ENCODE results near the gene OXCT1. TPM values are rescaled to one million over a fixed set of nuclear protein-coding genes. Genes with fewer than 3 reads are reported as not detected.

The OXCT1 gene
- total RNA-seq, 1 experiment from 2014 or later = 20.6 TPM

DNA sequence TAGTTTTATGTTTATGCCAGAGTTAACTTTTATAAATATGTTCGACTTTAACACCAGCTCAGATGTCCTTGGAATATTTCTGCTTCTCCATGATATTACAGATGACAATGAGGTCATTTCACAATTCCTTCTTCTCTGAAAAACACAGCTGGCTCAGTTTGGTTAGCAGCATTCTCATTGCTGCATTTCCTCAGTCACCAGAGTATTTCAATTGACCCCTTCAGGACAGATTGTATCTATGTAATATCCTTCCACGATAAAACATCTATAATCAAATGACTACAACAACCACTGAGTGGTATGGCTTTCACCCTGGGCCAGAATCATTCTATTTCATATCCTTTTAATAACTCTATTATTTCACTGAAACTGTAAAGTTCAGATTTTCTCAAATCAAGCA is 148.7 kb downstream of the OXCT1 start:
- DNase-seq (ENCODE audit: low spot score) (no peak), ATAC-seq (no peak)
- Mint-ChIP-seq H3K4me1 (no peaks in the 10 kb centered on the region), H3K4me3 (no peak overlapping the region), H3K9me3 (0 out of 2 replicates have a peak, but pooled peaks cover 6% of the 10 kb centered on the region), H3K27ac (no peak overlapping the region), H3K27me3 (ENCODE audit: low read depth) (no peaks in the 10 kb centered on the region), H3K36me3 (no peaks in the 10 kb centered on the region)
- TF ChIP-seq ZNF317 (CRISPR knock-in tag; IDR thresholded peaks at IDR 0.05; ENCODE audit: borderline replicate concordance, low read depth) (no peak), JUN (CRISPR knock-in tag; IDR thresholded peaks at IDR 0.05) (no peak), GABPB1 (CRISPR knock-in tag; IDR thresholded peaks at IDR 0.05) (no peak), NFYB (CRISPR knock-in tag; conservative IDR thresholded peaks at IDR 0.05; ENCODE audit: low read depth) (no peak)
- TF ChIP-seq, protein P1, sequence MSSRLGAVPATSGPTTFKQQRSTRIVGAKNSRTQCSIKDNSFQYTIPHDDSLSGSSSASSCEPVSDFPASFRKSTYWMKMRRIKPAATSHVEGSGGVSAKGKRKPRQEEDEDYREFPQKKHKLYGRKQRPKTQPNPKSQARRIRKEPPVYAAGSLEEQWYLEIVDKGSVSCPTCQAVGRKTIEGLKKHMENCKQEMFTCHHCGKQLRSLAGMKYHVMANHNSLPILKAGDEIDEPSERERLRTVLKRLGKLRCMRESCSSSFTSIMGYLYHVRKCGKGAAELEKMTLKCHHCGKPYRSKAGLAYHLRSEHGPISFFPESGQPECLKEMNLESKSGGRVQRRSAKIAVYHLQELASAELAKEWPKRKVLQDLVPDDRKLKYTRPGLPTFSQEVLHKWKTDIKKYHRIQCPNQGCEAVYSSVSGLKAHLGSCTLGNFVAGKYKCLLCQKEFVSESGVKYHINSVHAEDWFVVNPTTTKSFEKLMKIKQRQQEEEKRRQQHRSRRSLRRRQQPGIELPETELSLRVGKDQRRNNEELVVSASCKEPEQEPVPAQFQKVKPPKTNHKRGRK (CRISPR knock-in tag; IDR thresholded peaks at IDR 0.05; ENCODE audit: borderline replicate concordance) = no peak
- ChIA-PET POLR2A (no interaction called here), CTCF (interaction anchor here (1.2 to 1.7 kb wide), 3 partner anchors 13 to 135 kb away, joined by 3 to 6 read pairs (median 4); no protein-coding TSS in a partner anchor)

DNA sequence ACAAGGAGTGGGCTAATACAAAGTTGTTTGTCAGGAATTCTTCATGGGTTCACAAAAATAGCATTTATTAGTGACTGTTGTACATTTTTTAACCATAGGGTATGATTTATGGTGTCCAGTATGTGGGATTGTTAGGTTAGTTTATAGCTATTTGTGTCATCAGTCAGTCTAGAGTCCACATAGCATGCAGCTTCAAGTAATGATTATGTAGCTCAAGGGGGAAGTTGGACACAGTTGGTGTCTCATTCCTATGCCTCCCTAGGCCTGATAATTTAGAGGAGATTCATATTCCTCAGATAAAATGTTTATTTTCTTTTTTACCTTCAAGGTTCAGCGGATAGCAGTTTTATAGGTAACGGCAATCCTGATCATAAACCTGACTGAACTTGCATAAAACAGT is 153.8 kb downstream of the OXCT1 start:
- CTCF ChIA-PET = no interaction called here
- H3K27me3 Mint-ChIP-seq (ENCODE audit: low read depth) = no peaks in the 10 kb centered on the region; the same call in 1 of the 2 replicates
- ATAC-seq = no peak
- no peak for TF ChIP-seq PRRX2 (CRISPR knock-in tag; IDR thresholded peaks at IDR 0.05)
- TF ChIP-seq, protein P2, sequence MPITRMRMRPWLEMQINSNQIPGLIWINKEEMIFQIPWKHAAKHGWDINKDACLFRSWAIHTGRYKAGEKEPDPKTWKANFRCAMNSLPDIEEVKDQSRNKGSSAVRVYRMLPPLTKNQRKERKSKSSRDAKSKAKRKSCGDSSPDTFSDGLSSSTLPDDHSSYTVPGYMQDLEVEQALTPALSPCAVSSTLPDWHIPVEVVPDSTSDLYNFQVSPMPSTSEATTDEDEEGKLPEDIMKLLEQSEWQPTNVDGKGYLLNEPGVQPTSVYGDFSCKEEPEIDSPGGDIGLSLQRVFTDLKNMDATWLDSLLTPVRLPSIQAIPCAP (CRISPR knock-in tag; IDR thresholded peaks at IDR 0.05) = no peak
- TF ChIP-seq KAT7 (CRISPR knock-in tag; IDR thresholded peaks at IDR 0.05; ENCODE audit: borderline replicate concordance) = no peak
- no peak for TF ChIP-seq ZNF396 (CRISPR knock-in tag; IDR thresholded peaks at IDR 0.05; ENCODE audit: borderline replicate concordance)
- TF ChIP-seq, protein P3, sequence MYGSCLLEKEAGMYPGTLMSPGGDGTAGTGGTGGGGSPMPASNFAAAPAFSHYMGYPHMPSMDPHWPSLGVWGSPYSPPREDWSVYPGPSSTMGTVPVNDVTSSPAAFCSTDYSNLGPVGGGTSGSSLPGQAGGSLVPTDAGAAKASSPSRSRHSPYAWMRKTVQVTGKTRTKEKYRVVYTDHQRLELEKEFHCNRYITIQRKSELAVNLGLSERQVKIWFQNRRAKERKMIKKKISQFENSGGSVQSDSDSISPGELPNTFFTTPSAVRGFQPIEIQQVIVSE (CRISPR knock-in tag; IDR thresholded peaks at IDR 0.05; ENCODE audit: borderline replicate concordance) = no peak
- TF ChIP-seq, protein P4, sequence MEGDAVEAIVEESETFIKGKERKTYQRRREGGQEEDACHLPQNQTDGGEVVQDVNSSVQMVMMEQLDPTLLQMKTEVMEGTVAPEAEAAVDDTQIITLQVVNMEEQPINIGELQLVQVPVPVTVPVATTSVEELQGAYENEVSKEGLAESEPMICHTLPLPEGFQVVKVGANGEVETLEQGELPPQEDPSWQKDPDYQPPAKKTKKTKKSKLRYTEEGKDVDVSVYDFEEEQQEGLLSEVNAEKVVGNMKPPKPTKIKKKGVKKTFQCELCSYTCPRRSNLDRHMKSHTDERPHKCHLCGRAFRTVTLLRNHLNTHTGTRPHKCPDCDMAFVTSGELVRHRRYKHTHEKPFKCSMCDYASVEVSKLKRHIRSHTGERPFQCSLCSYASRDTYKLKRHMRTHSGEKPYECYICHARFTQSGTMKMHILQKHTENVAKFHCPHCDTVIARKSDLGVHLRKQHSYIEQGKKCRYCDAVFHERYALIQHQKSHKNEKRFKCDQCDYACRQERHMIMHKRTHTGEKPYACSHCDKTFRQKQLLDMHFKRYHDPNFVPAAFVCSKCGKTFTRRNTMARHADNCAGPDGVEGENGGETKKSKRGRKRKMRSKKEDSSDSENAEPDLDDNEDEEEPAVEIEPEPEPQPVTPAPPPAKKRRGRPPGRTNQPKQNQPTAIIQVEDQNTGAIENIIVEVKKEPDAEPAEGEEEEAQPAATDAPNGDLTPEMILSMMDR (IDR thresholded peaks at IDR 0.05) = no peak
- TF ChIP-seq MXD4 (CRISPR knock-in tag; IDR thresholded peaks at IDR 0.05; ENCODE audit: borderline replicate concordance) = no peak
- TF ChIP-seq ZNF263 (CRISPR knock-in tag; IDR thresholded peaks at IDR 0.05; ENCODE audit: low read depth) = no peak
- no peak for TF ChIP-seq JAZF1 (CRISPR knock-in tag; IDR thresholded peaks at IDR 0.05)
- no peak for TF ChIP-seq ZNF232 (CRISPR knock-in tag; IDR thresholded peaks at IDR 0.05)
- no peak for TF ChIP-seq ESRRA (CRISPR knock-in tag; IDR thresholded peaks at IDR 0.05; ENCODE audit: borderline replicate concordance)
- TF ChIP-seq GABPB1 (CRISPR knock-in tag; IDR thresholded peaks at IDR 0.05) = no peak
- TF ChIP-seq, protein P5, sequence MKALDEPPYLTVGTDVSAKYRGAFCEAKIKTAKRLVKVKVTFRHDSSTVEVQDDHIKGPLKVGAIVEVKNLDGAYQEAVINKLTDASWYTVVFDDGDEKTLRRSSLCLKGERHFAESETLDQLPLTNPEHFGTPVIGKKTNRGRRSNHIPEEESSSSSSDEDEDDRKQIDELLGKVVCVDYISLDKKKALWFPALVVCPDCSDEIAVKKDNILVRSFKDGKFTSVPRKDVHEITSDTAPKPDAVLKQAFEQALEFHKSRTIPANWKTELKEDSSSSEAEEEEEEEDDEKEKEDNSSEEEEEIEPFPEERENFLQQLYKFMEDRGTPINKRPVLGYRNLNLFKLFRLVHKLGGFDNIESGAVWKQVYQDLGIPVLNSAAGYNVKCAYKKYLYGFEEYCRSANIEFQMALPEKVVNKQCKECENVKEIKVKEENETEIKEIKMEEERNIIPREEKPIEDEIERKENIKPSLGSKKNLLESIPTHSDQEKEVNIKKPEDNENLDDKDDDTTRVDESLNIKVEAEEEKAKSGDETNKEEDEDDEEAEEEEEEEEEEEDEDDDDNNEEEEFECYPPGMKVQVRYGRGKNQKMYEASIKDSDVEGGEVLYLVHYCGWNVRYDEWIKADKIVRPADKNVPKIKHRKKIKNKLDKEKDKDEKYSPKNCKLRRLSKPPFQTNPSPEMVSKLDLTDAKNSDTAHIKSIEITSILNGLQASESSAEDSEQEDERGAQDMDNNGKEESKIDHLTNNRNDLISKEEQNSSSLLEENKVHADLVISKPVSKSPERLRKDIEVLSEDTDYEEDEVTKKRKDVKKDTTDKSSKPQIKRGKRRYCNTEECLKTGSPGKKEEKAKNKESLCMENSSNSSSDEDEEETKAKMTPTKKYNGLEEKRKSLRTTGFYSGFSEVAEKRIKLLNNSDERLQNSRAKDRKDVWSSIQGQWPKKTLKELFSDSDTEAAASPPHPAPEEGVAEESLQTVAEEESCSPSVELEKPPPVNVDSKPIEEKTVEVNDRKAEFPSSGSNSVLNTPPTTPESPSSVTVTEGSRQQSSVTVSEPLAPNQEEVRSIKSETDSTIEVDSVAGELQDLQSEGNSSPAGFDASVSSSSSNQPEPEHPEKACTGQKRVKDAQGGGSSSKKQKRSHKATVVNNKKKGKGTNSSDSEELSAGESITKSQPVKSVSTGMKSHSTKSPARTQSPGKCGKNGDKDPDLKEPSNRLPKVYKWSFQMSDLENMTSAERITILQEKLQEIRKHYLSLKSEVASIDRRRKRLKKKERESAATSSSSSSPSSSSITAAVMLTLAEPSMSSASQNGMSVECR (CRISPR knock-in tag; IDR thresholded peaks at IDR 0.05; ENCODE audit: borderline replicate concordance) = no peak
- TF ChIP-seq, protein P6, sequence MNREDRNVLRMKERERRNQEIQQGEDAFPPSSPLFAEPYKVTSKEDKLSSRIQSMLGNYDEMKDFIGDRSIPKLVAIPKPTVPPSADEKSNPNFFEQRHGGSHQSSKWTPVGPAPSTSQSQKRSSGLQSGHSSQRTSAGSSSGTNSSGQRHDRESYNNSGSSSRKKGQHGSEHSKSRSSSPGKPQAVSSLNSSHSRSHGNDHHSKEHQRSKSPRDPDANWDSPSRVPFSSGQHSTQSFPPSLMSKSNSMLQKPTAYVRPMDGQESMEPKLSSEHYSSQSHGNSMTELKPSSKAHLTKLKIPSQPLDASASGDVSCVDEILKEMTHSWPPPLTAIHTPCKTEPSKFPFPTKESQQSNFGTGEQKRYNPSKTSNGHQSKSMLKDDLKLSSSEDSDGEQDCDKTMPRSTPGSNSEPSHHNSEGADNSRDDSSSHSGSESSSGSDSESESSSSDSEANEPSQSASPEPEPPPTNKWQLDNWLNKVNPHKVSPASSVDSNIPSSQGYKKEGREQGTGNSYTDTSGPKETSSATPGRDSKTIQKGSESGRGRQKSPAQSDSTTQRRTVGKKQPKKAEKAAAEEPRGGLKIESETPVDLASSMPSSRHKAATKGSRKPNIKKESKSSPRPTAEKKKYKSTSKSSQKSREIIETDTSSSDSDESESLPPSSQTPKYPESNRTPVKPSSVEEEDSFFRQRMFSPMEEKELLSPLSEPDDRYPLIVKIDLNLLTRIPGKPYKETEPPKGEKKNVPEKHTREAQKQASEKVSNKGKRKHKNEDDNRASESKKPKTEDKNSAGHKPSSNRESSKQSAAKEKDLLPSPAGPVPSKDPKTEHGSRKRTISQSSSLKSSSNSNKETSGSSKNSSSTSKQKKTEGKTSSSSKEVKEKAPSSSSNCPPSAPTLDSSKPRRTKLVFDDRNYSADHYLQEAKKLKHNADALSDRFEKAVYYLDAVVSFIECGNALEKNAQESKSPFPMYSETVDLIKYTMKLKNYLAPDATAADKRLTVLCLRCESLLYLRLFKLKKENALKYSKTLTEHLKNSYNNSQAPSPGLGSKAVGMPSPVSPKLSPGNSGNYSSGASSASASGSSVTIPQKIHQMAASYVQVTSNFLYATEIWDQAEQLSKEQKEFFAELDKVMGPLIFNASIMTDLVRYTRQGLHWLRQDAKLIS (CRISPR knock-in tag; IDR thresholded peaks at IDR 0.05; ENCODE audit: borderline replicate concordance) = no peak
- TF ChIP-seq SOX15 (CRISPR knock-in tag; IDR thresholded peaks at IDR 0.05) = no peak
- no peak for TF ChIP-seq EMX1 (CRISPR knock-in tag; IDR thresholded peaks at IDR 0.05)
- TF ChIP-seq CREM (CRISPR knock-in tag; IDR thresholded peaks at IDR 0.05) = no peak
- TF ChIP-seq NR3C1 (CRISPR knock-in tag; conservative IDR thresholded peaks at IDR 0.05; ENCODE audit: low read depth) = no peak

More for the DNA sequence above, 153.8 kb downstream of the OXCT1 start:
- Mint-ChIP-seq H3K27ac (no peak overlapping the region), H3K36me3 (no peaks in the 10 kb centered on the region), H3K4me1 (no peaks in the 10 kb centered on the region), H3K4me3 (no peak overlapping the region), H3K9me3 (peaks cover 12% of the 10 kb centered on the region)
- DNase-seq (ENCODE audit: low spot score) = no peak
- POLR2A ChIA-PET = no interaction called here

Data from WTC11 (cell line).